NCI-H2081 (cell line): ENCODE results near the gene AIMP2.
"Not testable (repeated sequence)": the region's sequence is repeated elsewhere in the genome, so short reads cannot be mapped to it uniquely, and the experiment has no call there.

ENCODE experiments used
- DNase-seq, 2 experiments: peaks; one replicate each; lab custom pipeline; 2025; lab: John Stamatoyannopoulos, UW

The AIMP2 gene

GRCh38 chr7:6008668-6009611 is at the start of gene AIMP2, which contains the start of gene PMS2:
TSS of gene AIMP2 (plus strand) at chr7:6009272. CDS start at chr7:6009364, 92 bp downstream.
TSS of gene PMS2 (minus strand) at chr7:6009049. CDS start at chr7:6009019, 30 bp downstream.
- peak; percentile 99 to 100 for DNase-seq

- DNase-seq = not testable (repeated sequence)
Observed at GRCh38 chr7:5963205-5963604, 45.9 kb upstream of the AIMP2 start.

GRCh38 chr7:5963810-5964209 is 45.3 kb upstream of the AIMP2 start:
- DNase-seq = not testable (repeated sequence)

- DNase-seq = not testable (repeated sequence)
Observed at GRCh38 chr7:5970347-5970911, 38.6 kb upstream of the AIMP2 start, which contains the start of gene RSPH10B. TSS of gene RSPH10B (minus strand) at chr7:5970689. CDS start at chr7:5967116, 3,573 bp downstream.

GRCh38 chr7:5973580-5973979 is 35.5 kb upstream of the AIMP2 start:
- not testable (repeated sequence) for DNase-seq

- not testable (repeated sequence) for DNase-seq
Observed at GRCh38 chr7:5979680-5980314, 29.3 kb upstream of the AIMP2 start.

GRCh38 chr7:5987061-5987460 is 22.0 kb upstream of the AIMP2 start:
- DNase-seq = not testable (repeated sequence)

GRCh38 chr7:5997210-5997808 is 11.8 kb upstream of the AIMP2 start:
- peak; percentile 52 to 60 for DNase-seq

- no peak for DNase-seq
Observed at GRCh38 chr7:6007386-6007785, 1.7 kb upstream of the AIMP2 start.

- DNase-seq = not testable (repeated sequence)
Observed at GRCh38 chr7:6007835-6008590, 1.1 kb upstream of the AIMP2 start.

GRCh38 chr7:6010370-6010769 is 1.3 kb downstream of the AIMP2 start:
- DNase-seq = not testable (repeated sequence)

GRCh38 chr7:6011541-6011940 is 2.5 kb downstream of the AIMP2 start:
- no peak for DNase-seq

- DNase-seq = no peak
Observed at GRCh38 chr7:6012355-6013104, 3.5 kb downstream of the AIMP2 start.

- no peak for DNase-seq
Observed at GRCh38 chr7:6015917-6016652, 7.0 kb downstream of the AIMP2 start.

GRCh38 chr7:6016653-6016966 is 7.5 kb downstream of the AIMP2 start:
- no peak for DNase-seq

- DNase-seq = peak; percentile 32 to 82
Observed at GRCh38 chr7:6020371-6021286, 11.6 kb downstream of the AIMP2 start.

GRCh38 chr7:6022707-6023106 is 13.6 kb downstream of the AIMP2 start:
- DNase-seq = no peak

- DNase-seq = no peak
Observed at GRCh38 chr7:6023974-6024435, 14.9 kb downstream of the AIMP2 start.
